HCT116 (cell line): ENCODE measurements around the gene TUB. TPM values are rescaled to one million over a fixed set of nuclear protein-coding genes. Genes with fewer than 3 reads are reported as not detected.

Experiments used
- ATAC-seq: fragments of 200-7000 bp; cut with Tn5 transposase; 2 replicates; pipeline ENCODE4 v1.9.1; 2020; ENCODE audit warnings: mild to moderate bottlenecking, moderate library complexity
- BruUV-seq: library from RNA; stranded (reverse); fragments of 400-500 nt; replicated peaks from 2 replicates; lab custom pipeline; 2021; lab: Mats Ljungman, UMichigan
- CTCF ChIA-PET: fragments of 300-600 bp; sonication (Branson Sonifier 250); formaldehyde crosslinking; loops from one replicate; lab custom pipeline; 2021; ENCODE audit warnings: antibody characterized with exemption; lab: Charles Lee
- POLR2A ChIA-PET: fragments of 300-600, 350-600 bp; sonication (Branson Sonifier 250); formaldehyde crosslinking; loops from one replicate; lab custom pipeline; 2021; ENCODE audit warnings: antibody characterized with exemption; lab: Charles Lee
- RAD21 ChIA-PET, 2 experiments: fragments of 300-600 bp; sonication (Branson Sonifier 250); formaldehyde crosslinking; loops; one replicate each; lab custom pipeline; 2023; ENCODE audit warnings: low total read pairs in 2 of 2; ENCODE audit not compliant: uncharacterized antibody in 2 of 2, unreplicated experiment in 2 of 2, low non-redundant PET in 1 of 2; lab: Charles Lee
- DNase-seq: peaks from one replicate; pipeline ENCODE4 v3.0.0-alpha.2; 2010; ENCODE audit warnings: low read depth, low spot score
- H2AFZ ChIP-seq: fragments of 200-600 bp; shearing (Covaris generic), sonication (generic); 2 replicates; pipeline ENCODE4 v1.6.1; 2017; ENCODE audit warnings: low read depth, mixed run types, mixed read lengths, antibody characterized with exemption, low read length; ENCODE audit not compliant: poor library complexity, severe bottlenecking
- H3K27ac ChIP-seq: 2 replicates; pipeline ENCODE4 v1.5.1; 2012; ENCODE audit warnings: low read depth, low read length
- H3K27me3 ChIP-seq: fragments of 200-600 bp; sonication (generic); 2 replicates; pipeline ENCODE4 v1.6.1; 2016; ENCODE audit warnings: mixed run types, low read length, mixed read lengths; ENCODE audit not compliant: insufficient read depth
- H3K36me3 ChIP-seq, 2 experiments: fragments of 200-500 bp in 1 of 2; fragments of 200-600 bp in 1 of 2; sonication (Bioruptor generic) in 1 of 2; sonication (generic) in 1 of 2; 2 replicates each; pipeline versions ENCODE4 v1.5.1 to v1.6.1; 2014 to 2016; ENCODE audit warnings: low read length in 2 of 2, inconsistent platforms in 1 of 2, mixed read lengths in 1 of 2, mixed run types in 1 of 2; ENCODE audit not compliant: insufficient read depth in 2 of 2, control insufficient read depth in 1 of 2
- H3K4me1 ChIP-seq, 2 experiments: fragments of 200-600 bp in 1 of 2; sonication (generic) in 1 of 2; 2 replicates each; pipeline versions ENCODE4 v1.5.1 to v1.6.1; 2012 to 2017; ENCODE audit warnings: low read length in 2 of 2, inconsistent platforms in 1 of 2, mild to moderate bottlenecking in 1 of 2, mixed read lengths in 1 of 2, mixed run types in 1 of 2, moderate library complexity in 1 of 2; ENCODE audit not compliant: insufficient read depth in 2 of 2, control insufficient read depth in 1 of 2
- H3K4me2 ChIP-seq: fragments of 200-600 bp; sonication (generic); 2 replicates; pipeline ENCODE4 v1.6.1; 2017; ENCODE audit warnings: mixed run types, low read length, mixed read lengths
- H3K4me3 ChIP-seq, 2 experiments: fragments of 200-600 bp in 1 of 2; sonication (generic) in 1 of 2; replicated peaks in 1 of 2; 2 replicates each; pipeline ENCODE4 v1.5.1; 2011 to 2016; ENCODE audit warnings: low read length in 2 of 2, control low read depth in 1 of 2, low read depth in 1 of 2, mild to moderate bottlenecking in 1 of 2, mixed read lengths in 1 of 2, mixed run types in 1 of 2
- H3K79me2 ChIP-seq: fragments of 200-600 bp; sonication (generic); 2 replicates; pipeline ENCODE4 v1.6.1; 2017; ENCODE audit warnings: mild to moderate bottlenecking, mixed run types, low read length, moderate library complexity, mixed read lengths; ENCODE audit not compliant: insufficient read depth
- H3K9ac ChIP-seq: fragments of 200-600 bp; sonication (generic); 2 replicates; pipeline ENCODE4 v1.6.1; 2016; ENCODE audit warnings: low read length, mixed read lengths
- H3K9me2 ChIP-seq: fragments of 200-600 bp; sonication (generic), shearing (Covaris generic); 2 replicates; pipeline ENCODE4 v1.6.1; 2017; ENCODE audit warnings: mixed run types, mild to moderate bottlenecking, moderate library complexity; ENCODE audit not compliant: insufficient read depth
- H3K9me3 ChIP-seq, 2 experiments: fragments of 200-500 bp in 1 of 2; fragments of 200-600 bp in 1 of 2; sonication (Bioruptor generic) in 1 of 2; sonication (generic) in 1 of 2; 2 replicates each; pipeline ENCODE4 v1.6.1; 2014 to 2017; ENCODE audit warnings: low read length in 2 of 2, mixed read lengths in 2 of 2, inconsistent platforms in 1 of 2, low read depth in 1 of 2, mild to moderate bottlenecking in 1 of 2, mixed run types in 1 of 2, moderate library complexity in 1 of 2; ENCODE audit not compliant: control insufficient read depth in 1 of 2, insufficient read depth in 1 of 2
- H4K20me1 ChIP-seq: fragments of 200-600 bp; sonication (generic), shearing (Covaris generic); 2 replicates; pipeline ENCODE4 v1.6.1; 2017; ENCODE audit warnings: mixed run types, mild to moderate bottlenecking, moderate library complexity; ENCODE audit not compliant: insufficient read depth
- CBX3 ChIP-seq: IDR thresholded peaks from 2 replicates; pipeline ENCODE4 v1.6.1; 2012; ENCODE audit warnings: low read depth
- CEBPB ChIP-seq: IDR thresholded peaks from 2 replicates; pipeline ENCODE4 v1.6.1; 2012; ENCODE audit warnings: low read depth
- EGR1 ChIP-seq: IDR thresholded peaks from 2 replicates; pipeline ENCODE4 v1.6.1; 2012; ENCODE audit warnings: low read depth
- EZH2 ChIP-seq: fragments of 200-600 bp; sonication (generic); IDR thresholded peaks from 2 replicates; pipeline ENCODE4 v1.6.1; 2017; ENCODE audit warnings: antibody characterized with exemption, mixed run types
- EZH2phosphoT487 ChIP-seq: fragments of 200-600 bp; IDR thresholded peaks from 2 replicates; pipeline ENCODE4 v1.6.1; 2018; ENCODE audit warnings: antibody characterized with exemption, borderline replicate concordance
- FOSL1 ChIP-seq: IDR thresholded peaks from 2 replicates; pipeline ENCODE4 v1.6.1; 2012; ENCODE audit warnings: low read depth
- POLR2A ChIP-seq: IDR thresholded peaks from 2 replicates; pipeline ENCODE4 v1.7.0; 2011; ENCODE audit warnings: borderline replicate concordance; ENCODE audit not compliant: insufficient read depth, insufficient read length; ENCODE audit errors: extremely low read depth
- POLR2AphosphoS5 ChIP-seq: IDR thresholded peaks from 2 replicates; pipeline ENCODE4 v1.6.1; 2011; ENCODE audit warnings: mild to moderate bottlenecking, low read depth, low read length, moderate library complexity
- RAD21 ChIP-seq: IDR thresholded peaks from 2 replicates; pipeline ENCODE4 v1.6.1; 2012; ENCODE audit warnings: low read depth, mild to moderate bottlenecking
- REST ChIP-seq: IDR thresholded peaks from 2 replicates; pipeline ENCODE4 v1.6.1; 2012; ENCODE audit warnings: low read depth
- SP1 ChIP-seq: IDR thresholded peaks from 2 replicates; pipeline ENCODE4 v1.6.1; 2012; ENCODE audit warnings: low read depth
- SRF ChIP-seq: IDR thresholded peaks from 2 replicates; pipeline ENCODE4 v1.6.1; 2012; ENCODE audit warnings: low read depth
- YY1 ChIP-seq: IDR thresholded peaks from 2 replicates; pipeline ENCODE4 v1.6.1; 2011; ENCODE audit warnings: low read length, low read depth, moderate library complexity, mild to moderate bottlenecking; ENCODE audit not compliant: insufficient replicate concordance; ENCODE audit errors: extremely low read depth
- ZFX ChIP-seq: fragments of 450-650 bp; IDR thresholded peaks from 2 replicates; pipeline ENCODE4 v1.6.1; 2017
- ZNF274 ChIP-seq: fragments of 200-500 bp; sonication (Bioruptor generic); IDR thresholded peaks from 2 replicates; pipeline ENCODE4 v1.6.1; 2014; ENCODE audit warnings: mild to moderate bottlenecking, low read depth, low read length, inconsistent platforms
- intact Hi-C: fragments of 100-400 bp; cut with micrococcal nuclease; formaldehyde crosslinking; loops from 2 replicates; pipeline ENCODE4 v1.10.0; 2022
- total RNA-seq: library from RNA; stranded (reverse); gene quantifications from one replicate; pipeline ENCODE4 v1.2.1, GENCODE V29; 2021; ENCODE audit not compliant: unreplicated experiment
- TF ChIP-seq, protein P1 (sequence below): IDR thresholded peaks from 2 replicates; pipeline ENCODE4 v1.6.1; 2011; ENCODE audit warnings: mild to moderate bottlenecking, low read length, moderate library complexity; ENCODE audit not compliant: insufficient replicate concordance; ENCODE audit errors: extremely low read depth

The TUB gene
- total RNA-seq, 1 experiment from 2014 or later, result 0.02 TPM

DNA sequence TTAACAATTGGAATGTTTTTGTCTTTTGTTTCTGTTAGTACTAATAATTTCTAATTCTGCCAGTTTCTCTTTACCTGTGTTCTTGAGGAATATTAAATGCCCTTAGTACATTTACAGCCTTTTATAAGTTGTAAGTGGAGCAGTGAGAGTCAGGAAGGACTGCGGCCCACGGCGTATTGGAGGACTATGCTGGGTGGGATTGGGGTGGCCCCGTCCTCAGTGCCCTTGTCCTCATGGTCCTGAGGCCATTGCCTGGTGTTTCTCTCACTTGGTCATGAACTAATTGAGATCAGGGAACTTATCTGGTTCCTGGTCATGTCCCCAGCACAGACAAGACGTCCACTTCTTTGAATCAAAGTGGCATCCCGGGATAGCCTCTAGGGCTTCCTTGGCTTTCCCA is 3.3 kb downstream of the TUB start:
- no peak overlapping the region for H3K9ac ChIP-seq
- H4K20me1 ChIP-seq, result no peaks in the 10 kb centered on the region
- H3K4me2 ChIP-seq, result no peak overlapping the region
- H2AFZ ChIP-seq, result no peak overlapping the region
- intact Hi-C loops, result no loop called here
- ATAC-seq, result no peak
- no TSS peak for BruUV-seq
- RAD21 ChIA-PET, result no interaction called here
- POLR2A ChIA-PET, result no interaction called here
- H3K79me2 ChIP-seq, result no peaks in the 10 kb centered on the region
- no peak overlapping the region for H3K27ac ChIP-seq
- CTCF ChIA-PET, result no interaction called here
- no peaks in the 10 kb centered on the region for H3K9me2 ChIP-seq
- DNase-seq, result no peak
- H3K27me3 ChIP-seq, result no peaks in the 10 kb centered on the region
- H3K9me3 ChIP-seq, result no peaks in the 10 kb centered on the region
- no peaks in the 10 kb centered on the region for H3K4me1 ChIP-seq
- H3K4me3 ChIP-seq, result no peak overlapping the region
- no peak for TF ChIP-seq FOSL1
- TF ChIP-seq ZNF274, result no peak
- H3K36me3 ChIP-seq, result no peaks in the 10 kb centered on the region

DNA sequence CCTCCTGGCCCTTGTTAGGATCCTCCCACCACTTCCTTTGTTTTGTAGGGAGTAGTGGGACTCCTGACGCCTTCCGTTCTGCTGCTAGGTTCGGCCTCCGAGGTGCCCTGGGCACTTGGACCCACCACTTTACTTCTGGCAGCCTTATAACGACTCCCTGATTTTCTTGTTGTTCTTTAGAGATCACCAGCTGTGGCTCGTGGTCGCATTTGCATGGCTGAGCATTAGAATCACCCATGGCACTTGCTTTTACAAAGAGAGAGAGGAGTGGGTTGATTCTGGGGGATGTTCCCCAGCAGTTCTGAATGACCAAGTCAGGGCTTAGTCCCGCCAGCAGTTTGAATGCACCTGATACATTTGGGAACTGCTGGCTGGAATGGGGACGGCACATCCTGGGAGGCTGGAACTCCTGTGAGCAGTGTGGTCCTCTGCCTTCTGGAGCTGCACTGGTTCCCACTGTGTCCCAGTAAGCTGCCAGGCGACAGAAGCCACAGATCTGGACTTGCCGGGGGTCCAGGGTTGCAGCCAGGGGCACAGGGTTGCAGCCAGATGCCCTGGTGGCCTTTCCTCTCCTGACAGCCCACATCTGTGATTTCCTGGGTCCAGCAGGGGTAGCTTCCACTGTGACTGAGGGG is 4.1 kb downstream of the TUB start:
- no peak overlapping the region for H3K4me2 ChIP-seq
- H3K9me2 ChIP-seq, result no peaks in the 10 kb centered on the region
- H3K79me2 ChIP-seq, result no peaks in the 10 kb centered on the region
- H4K20me1 ChIP-seq, result no peaks in the 10 kb centered on the region
- H3K9me3 ChIP-seq, result no peaks in the 10 kb centered on the region
- no peak overlapping the region for H2AFZ ChIP-seq
- no peaks in the 10 kb centered on the region for H3K4me1 ChIP-seq
- no peak overlapping the region for H3K4me3 ChIP-seq
- ChIA-PET CTCF (interaction anchor here (1.5 kb wide), 1 partner anchor 78 kb away, joined by 7 read pairs; no protein-coding TSS in a partner anchor), POLR2A (no interaction called here), RAD21 (no interaction called here)
- ATAC-seq (no peak), DNase-seq (no peak)
- no peaks in the 10 kb centered on the region for H3K36me3 ChIP-seq
- H3K9ac ChIP-seq, result no peak overlapping the region
- H3K27me3 ChIP-seq, result no peaks in the 10 kb centered on the region
- intact Hi-C loops, result no loop called here
- BruUV-seq, result no TSS peak
- no peak overlapping the region for H3K27ac ChIP-seq
- TF ChIP-seq ZNF274 (no peak), SRF (no peak), RAD21 (no peak), EGR1 (no peak), POLR2A (no peak), YY1 (no peak), POLR2AphosphoS5 (no peak), EZH2 (no peak), CEBPB (no peak), ZFX (no peak), CBX3 (no peak), EZH2phosphoT487 (no peak), SP1 (no peak), REST (no peak)
- TF ChIP-seq, protein P1, sequence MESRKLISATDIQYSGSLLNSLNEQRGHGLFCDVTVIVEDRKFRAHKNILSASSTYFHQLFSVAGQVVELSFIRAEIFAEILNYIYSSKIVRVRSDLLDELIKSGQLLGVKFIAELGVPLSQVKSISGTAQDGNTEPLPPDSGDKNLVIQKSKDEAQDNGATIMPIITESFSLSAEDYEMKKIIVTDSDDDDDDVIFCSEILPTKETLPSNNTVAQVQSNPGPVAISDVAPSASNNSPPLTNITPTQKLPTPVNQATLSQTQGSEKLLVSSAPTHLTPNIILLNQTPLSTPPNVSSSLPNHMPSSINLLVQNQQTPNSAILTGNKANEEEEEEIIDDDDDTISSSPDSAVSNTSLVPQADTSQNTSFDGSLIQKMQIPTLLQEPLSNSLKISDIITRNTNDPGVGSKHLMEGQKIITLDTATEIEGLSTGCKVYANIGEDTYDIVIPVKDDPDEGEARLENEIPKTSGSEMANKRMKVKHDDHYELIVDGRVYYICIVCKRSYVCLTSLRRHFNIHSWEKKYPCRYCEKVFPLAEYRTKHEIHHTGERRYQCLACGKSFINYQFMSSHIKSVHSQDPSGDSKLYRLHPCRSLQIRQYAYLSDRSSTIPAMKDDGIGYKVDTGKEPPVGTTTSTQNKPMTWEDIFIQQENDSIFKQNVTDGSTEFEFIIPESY, result no peak
